ENCODE results near the gene ECM2. TPM values are rescaled to one million over a fixed set of nuclear protein-coding genes. Genes with fewer than 3 reads are reported as not detected.

The ECM2 gene
- total RNA-seq, 1 donor from 2014 or later: not detected

DNA sequence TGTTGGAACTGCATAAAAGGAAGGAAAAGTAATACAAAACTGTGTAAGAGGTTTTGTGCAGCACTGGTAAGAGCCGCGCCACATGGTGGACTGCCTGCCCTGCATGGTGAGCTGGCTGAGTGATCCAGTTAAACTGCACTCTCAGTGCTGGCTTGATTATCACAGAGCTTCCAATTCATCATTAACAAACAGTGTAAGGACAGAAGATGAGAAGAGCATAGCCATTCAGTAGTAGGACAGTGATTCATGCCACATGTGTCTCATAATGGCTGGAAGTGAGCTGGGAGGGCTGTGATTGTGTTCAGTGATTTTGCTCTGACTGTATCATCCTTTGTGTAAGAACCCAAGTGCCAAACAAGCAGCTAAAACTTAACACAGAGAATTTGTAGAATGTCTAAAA is 67.6 kb downstream of the ECM2 start:
- intact Hi-C loops (cut with micrococcal nuclease): no loop called here

- intact Hi-C loops (cut with micrococcal nuclease): no loop called here
Observed at GRCh38 chr9:92467511-92467910, 68.3 kb downstream of the ECM2 start.

- intact Hi-C loops (cut with micrococcal nuclease): no loop called here
Observed at GRCh38 chr9:92467041-92467440, 68.7 kb downstream of the ECM2 start.

DNA sequence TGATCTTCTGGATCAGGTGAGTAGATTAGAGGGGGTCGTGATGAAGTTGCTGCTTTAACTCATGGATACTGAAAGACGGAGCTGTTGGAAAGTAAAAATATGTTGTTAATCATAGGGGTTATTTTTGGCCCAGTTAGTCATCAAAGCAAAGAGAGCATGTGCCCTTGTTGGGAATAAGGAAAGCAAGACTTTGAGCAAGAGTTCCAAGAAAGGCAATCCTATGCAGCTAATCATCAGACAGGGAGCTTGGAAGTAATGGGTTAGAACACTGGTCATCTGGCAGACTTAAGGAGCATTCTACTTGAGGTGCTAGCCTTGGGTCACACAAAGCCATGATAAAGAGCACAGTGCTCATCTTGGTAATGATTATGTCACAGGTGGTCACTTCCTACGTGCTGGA is 71.8 kb downstream of the ECM2 start:
- intact Hi-C loops (cut with micrococcal nuclease): no loop called here

DNA sequence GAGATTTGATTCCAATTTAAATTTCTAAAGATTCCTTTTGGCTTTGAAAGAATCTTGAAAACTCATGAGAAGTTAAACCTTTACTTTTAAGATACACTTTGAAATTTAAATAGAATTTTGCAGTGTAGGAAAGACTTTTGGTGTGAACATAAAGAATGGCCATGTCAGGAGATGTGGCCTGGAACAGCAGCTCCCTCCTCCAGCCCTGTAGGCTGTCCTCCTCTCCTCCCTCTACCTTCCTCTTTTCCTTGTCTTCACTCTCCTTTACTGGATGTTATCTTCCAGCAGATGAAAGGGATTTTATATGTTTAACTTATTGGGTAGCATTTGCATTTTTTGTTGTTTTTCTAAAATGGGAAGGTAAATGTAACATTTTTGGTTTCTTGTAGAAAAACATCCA is 72.4 kb downstream of the ECM2 start:
- intact Hi-C loops (cut with micrococcal nuclease): no loop called here

DNA sequence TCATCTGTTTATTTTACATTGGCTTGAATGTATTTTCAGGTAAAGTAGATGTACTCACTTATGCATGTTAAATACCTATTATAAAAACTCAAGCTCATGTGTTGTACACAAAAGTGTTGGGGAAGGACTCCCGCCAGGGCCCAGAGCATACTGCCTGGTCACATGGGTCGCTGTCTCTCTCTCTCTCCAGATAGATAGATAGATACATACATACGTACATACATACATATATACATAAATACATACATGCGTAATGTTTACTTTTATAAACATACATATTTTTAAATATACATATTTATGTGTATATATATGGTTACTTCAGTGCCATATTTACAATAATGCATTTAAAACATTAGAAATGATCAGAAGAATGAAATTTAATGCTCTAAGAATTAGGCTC is 78.2 kb downstream of the ECM2 start:
- intact Hi-C loops (cut with micrococcal nuclease): no loop called here

DNA sequence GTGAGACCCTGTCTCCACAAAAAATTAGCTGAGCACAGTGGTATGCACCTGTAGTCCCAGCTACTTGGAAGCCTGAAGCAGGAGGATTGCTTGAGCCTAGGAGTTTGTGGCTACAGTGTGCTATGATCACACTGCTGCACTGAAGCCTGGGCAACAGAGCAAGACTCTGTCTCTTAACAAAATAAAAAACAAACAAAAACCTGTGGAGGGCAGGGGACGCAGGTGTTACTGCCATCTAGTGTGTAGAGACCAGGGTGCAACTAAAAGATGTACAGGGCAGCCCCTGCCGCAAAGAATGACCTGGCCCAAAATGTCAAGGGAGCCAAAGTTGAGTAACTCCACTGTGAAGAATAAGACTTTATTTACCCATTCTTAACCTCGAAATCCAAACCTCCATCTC is 80.6 kb downstream of the ECM2 start:
- intact Hi-C loops (cut with micrococcal nuclease): no loop called here

DNA sequence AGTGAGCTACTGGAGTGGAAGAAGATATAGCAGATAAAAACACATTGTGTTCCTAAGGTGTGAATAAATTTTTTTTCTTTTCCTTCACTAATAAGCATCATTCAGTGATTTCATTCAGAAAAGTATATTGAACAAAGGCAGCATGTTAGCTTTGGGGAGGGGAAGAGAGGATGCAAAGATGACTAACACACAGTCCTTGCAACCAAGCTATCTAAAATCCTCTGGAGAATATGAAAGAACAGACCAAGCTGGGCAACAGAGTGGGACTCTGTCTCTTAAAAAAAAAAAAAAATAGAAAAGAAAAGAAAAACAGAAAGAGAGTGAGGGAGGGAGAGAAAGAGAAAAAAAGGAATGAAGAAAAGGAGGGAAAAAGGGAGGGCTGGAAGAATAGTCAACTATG is 89.3 kb downstream of the ECM2 start:
- intact Hi-C loops (cut with micrococcal nuclease): no loop called here

Other genes with a start within 250 kb of the ECM2 start
- 133 and 136 TPM in 2 replicates for gene IARS1, start 242.3 kb downstream of the ECM2 start, total RNA-seq
- gene NOL8, start 210.6 kb downstream of the ECM2 start, total RNA-seq: 59.7 and 68.3 TPM in 2 replicates
- 26.9 and 27.2 TPM in 2 replicates for gene CENPP, start 210.0 kb downstream of the ECM2 start, total RNA-seq
- not detected in 2 replicates for gene OGN, start 131.4 kb downstream of the ECM2 start, total RNA-seq
- gene OMD, start 111.5 kb downstream of the ECM2 start, total RNA-seq: not detected in 2 replicates
- not detected in 2 replicates for gene ASPN, start 53.5 kb downstream of the ECM2 start, total RNA-seq
- 9.0 and 11.0 TPM in 2 replicates for gene IPPK, start 134.1 kb upstream of the ECM2 start, total RNA-seq
- gene BICD2, start 228.8 kb upstream of the ECM2 start, total RNA-seq: 27.4 and 28.5 TPM in 2 replicates

Data from T-helper 2 cell treated with Interferon-gamma antibody and Interleukin-4, amounts not matched to agents 100 ng/mL and 5 ng/mL, for 36 hours (primary cell).